ENCODE measurements around the gene UNCX.

Gene UNCX

DNA sequence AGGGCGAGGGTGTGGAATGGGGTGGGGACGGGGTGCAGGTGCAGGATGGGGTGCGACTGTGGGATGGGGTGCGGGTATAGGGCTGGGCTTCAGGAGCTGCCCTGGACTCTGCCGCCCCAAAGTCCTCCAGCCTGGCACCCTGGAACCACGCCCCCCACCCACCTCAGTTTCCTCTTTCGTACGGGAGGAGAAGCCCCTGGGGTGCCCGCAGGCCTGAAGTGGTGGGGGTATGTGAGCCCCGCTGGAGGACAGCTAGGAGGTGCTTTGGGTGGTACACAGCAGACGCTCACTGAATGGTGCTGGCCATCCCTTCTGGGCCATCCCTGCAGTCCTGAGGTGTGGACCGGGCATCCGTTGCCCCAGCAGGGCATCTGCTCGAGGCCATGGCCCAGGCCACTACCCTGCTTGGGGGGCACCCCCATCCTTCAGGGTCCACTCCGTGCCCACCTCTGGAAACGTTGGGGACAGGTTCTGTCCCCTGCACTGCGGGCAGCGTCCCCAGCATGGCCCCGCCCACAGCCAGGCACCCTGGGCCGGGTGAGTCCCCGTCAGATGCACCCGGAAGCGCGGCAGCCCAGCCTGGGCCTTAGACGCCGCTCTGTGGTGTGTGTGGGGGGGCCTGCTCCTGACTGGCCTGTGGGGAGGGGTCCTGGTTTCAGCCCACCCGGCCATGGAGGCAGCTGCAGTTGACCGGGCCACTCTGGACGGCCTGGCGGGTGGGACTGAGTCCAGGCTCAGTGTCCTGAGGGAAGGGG is 41.6 kb downstream of the UNCX start:
- Histone ChIP-seq H3K27me3 (ENCODE audit: low read length) (no peaks in the 10 kb centered on the region), H3K36me3 (ENCODE audit: low read length) (no peaks in the 10 kb centered on the region), H3K9me2 (replicated peaks; ENCODE audit: insufficient read depth, low read length) (no peaks in the 10 kb centered on the region), H3K79me2 (ENCODE audit: insufficient read depth, low read length) (no peaks in the 10 kb centered on the region), H3F3A (ENCODE audit: insufficient read depth) (no peaks in the 10 kb centered on the region), H3K4me2 (ENCODE audit: low read depth, low read length, poor library complexity, severe bottlenecking) (no peak overlapping the region), H3K27ac (ENCODE audit: low read depth, low read length) (no peak overlapping the region), H3K9me3 (ENCODE audit: insufficient read depth, low read length) (no peaks in the 10 kb centered on the region), H2AFZ (ENCODE audit: low read depth, low read length, severe bottlenecking) (no peak overlapping the region), H3K4me3 (ENCODE audit: insufficient read depth, low read length, poor library complexity, severe bottlenecking) (no peak overlapping the region), H3K9ac (ENCODE audit: low read length) (no peak overlapping the region), H4K20me1 (ENCODE audit: low read depth, low read length) (no peaks in the 10 kb centered on the region)
- no peak for TF ChIP-seq EZH2phosphoT487 (conservative IDR thresholded peaks at IDR 0.05; ENCODE audit: low read length)
- TF ChIP-seq, protein P1, sequence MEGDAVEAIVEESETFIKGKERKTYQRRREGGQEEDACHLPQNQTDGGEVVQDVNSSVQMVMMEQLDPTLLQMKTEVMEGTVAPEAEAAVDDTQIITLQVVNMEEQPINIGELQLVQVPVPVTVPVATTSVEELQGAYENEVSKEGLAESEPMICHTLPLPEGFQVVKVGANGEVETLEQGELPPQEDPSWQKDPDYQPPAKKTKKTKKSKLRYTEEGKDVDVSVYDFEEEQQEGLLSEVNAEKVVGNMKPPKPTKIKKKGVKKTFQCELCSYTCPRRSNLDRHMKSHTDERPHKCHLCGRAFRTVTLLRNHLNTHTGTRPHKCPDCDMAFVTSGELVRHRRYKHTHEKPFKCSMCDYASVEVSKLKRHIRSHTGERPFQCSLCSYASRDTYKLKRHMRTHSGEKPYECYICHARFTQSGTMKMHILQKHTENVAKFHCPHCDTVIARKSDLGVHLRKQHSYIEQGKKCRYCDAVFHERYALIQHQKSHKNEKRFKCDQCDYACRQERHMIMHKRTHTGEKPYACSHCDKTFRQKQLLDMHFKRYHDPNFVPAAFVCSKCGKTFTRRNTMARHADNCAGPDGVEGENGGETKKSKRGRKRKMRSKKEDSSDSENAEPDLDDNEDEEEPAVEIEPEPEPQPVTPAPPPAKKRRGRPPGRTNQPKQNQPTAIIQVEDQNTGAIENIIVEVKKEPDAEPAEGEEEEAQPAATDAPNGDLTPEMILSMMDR (IDR thresholded peaks at IDR 0.05; ENCODE audit: insufficient read depth, low read length, poor library complexity, severe bottlenecking) = no peak

DNA sequence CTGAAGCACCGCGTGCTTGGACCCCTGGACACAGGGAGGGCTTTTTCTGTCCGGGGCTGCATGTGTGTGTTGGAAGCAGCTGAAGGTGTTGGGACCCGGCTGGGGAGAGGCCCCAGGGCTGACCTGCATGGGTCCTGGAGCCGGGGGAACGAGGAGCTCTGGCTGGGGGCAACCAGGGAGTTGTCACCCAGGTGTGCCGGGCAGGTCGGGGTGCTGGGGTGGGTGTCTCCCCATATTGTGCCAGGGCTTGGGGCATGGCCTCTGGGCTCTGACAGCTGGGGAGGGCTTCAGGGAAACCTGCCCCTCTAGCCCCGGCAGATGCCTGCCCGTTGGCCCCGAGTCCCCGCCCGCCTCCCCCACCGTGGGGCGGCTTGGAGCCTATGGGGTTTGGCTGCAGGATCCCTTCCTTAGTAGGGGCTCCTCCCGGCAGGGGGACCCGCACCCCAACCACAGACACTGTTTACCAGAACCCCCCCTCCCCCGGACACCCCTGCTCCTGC is 42.3 kb downstream of the UNCX start:
- H3K36me3 ChIP-seq (ENCODE audit: low read length) = no peaks in the 10 kb centered on the region
- H3K27ac ChIP-seq (ENCODE audit: low read depth, low read length) = no peak overlapping the region
- TF ChIP-seq EZH2phosphoT487 (conservative IDR thresholded peaks at IDR 0.05; ENCODE audit: low read length) = no peak
- TF ChIP-seq, protein P1 (IDR thresholded peaks at IDR 0.05; ENCODE audit: insufficient read depth, low read length, poor library complexity, severe bottlenecking) = no peak
- H3K27me3 ChIP-seq (ENCODE audit: low read length) = no peaks in the 10 kb centered on the region
- no peak overlapping the region for H3K4me2 ChIP-seq (ENCODE audit: low read depth, low read length, poor library complexity, severe bottlenecking)
- H3K9ac ChIP-seq (ENCODE audit: low read length) = no peak overlapping the region
- no peaks in the 10 kb centered on the region for H3K9me2 ChIP-seq (replicated peaks; ENCODE audit: insufficient read depth, low read length)
- H3K79me2 ChIP-seq (ENCODE audit: insufficient read depth, low read length) = no peaks in the 10 kb centered on the region
- no peak overlapping the region for H3K4me3 ChIP-seq (ENCODE audit: insufficient read depth, low read length, poor library complexity, severe bottlenecking)
- H3F3A ChIP-seq (ENCODE audit: insufficient read depth) = no peaks in the 10 kb centered on the region
- H2AFZ ChIP-seq (ENCODE audit: low read depth, low read length, severe bottlenecking) = no peak overlapping the region
- no peaks in the 10 kb centered on the region for H4K20me1 ChIP-seq (ENCODE audit: low read depth, low read length)
- H3K9me3 ChIP-seq (ENCODE audit: insufficient read depth, low read length) = no peaks in the 10 kb centered on the region

DNA sequence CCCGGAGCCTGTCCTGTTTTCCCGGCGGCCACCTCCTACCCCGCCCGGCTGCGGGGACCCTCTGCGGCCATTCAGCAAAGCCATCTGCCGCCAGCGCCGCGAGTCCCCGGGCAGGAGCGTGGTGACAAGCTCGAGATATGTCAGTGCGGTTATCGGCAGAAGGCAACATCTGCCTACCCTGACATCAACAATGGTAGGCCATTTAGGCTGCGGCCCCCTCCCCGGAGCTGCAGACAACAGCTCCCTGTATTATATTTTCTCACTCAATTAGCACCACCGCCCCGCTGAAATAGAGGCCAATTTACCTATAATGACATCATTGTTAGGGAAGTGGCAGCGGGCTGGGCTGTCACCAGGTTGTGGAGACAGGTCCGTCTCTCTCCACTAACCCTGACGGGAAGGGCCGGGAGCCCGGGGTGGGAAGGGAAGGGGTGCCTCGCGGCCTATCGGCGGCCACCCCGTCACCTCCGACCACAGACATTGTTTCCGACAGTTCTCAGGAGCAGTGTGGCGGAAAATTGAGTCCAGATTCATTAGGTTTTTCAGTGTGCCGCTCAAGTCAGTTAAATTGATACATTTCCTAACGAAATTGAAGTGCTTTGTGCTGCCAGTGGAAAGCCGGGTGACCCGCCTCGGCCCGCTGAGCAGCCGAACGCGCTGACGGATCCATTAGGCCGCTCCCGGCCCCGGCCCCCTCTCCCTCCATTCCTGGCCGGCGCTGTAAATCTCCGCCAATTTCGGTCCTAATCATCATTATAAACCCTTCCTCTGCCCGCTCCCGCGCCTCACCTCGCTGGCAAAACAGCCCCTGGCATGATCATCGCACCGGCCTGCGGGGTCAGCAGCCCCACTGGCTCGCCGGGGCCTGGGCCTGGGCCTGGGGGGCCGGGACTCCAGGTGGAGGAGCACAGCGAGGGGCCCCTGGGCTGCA is 43.0 kb downstream of the UNCX start:
- H3K9me3 ChIP-seq (ENCODE audit: insufficient read depth, low read length) = no peaks in the 10 kb centered on the region
- no peak overlapping the region for H2AFZ ChIP-seq (ENCODE audit: low read depth, low read length, severe bottlenecking)
- H3K9ac ChIP-seq (ENCODE audit: low read length) = no peak overlapping the region
- H3K79me2 ChIP-seq (ENCODE audit: insufficient read depth, low read length) = no peaks in the 10 kb centered on the region
- TF ChIP-seq, protein P1 (IDR thresholded peaks at IDR 0.05; ENCODE audit: insufficient read depth, low read length, poor library complexity, severe bottlenecking) = no peak
- no peak for TF ChIP-seq EZH2phosphoT487 (conservative IDR thresholded peaks at IDR 0.05; ENCODE audit: low read length)
- no peak overlapping the region for H3K27ac ChIP-seq (ENCODE audit: low read depth, low read length)
- no peaks in the 10 kb centered on the region for H3K27me3 ChIP-seq (ENCODE audit: low read length)
- H4K20me1 ChIP-seq (ENCODE audit: low read depth, low read length) = no peaks in the 10 kb centered on the region
- no peak overlapping the region for H3K4me3 ChIP-seq (ENCODE audit: insufficient read depth, low read length, poor library complexity, severe bottlenecking)
- no peak overlapping the region for H3K4me2 ChIP-seq (ENCODE audit: low read depth, low read length, poor library complexity, severe bottlenecking)
- H3K36me3 ChIP-seq (ENCODE audit: low read length) = no peaks in the 10 kb centered on the region
- no peaks in the 10 kb centered on the region for H3F3A ChIP-seq (ENCODE audit: insufficient read depth)
- no peaks in the 10 kb centered on the region for H3K9me2 ChIP-seq (replicated peaks; ENCODE audit: insufficient read depth, low read length)
